NCI-H2196 treated with DMSO at 0.1 percent for 48 hours (cell line): ENCODE results near the gene TEX47.

ENCODE experiments used
- DNase-seq: peaks from one replicate; lab custom pipeline; 2025; ENCODE audit not compliant: unreplicated experiment; lab: John Stamatoyannopoulos, UW

Gene TEX47

GRCh38 chr7:88795553-88795952, at the start of gene TEX47:
Gene TEX47, minus strand, starts transcription at chr7:88795737. Its CDS starts 795 bp downstream, at chr7:88794942.
- no peak for DNase-seq

DNA sequence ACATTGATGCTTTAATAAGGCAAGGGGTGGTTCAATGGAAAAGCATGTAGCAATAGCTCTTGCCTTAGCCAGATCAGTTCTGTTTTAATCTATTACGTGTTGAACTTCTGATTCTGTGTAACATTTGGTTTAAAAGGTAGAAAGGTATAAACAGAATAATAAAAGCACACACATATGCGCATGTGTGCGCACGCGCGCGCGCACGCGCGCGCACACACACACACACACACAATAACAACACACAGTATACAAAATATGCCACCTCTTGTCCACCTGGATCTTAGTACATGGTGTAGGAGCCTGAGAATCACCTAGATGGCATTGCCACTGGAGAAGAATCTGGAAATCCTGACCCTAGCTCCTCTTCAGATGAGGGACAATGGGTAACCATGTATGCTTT, 49.6 kb upstream of the TEX47 start:
- no peak for DNase-seq

DNA sequence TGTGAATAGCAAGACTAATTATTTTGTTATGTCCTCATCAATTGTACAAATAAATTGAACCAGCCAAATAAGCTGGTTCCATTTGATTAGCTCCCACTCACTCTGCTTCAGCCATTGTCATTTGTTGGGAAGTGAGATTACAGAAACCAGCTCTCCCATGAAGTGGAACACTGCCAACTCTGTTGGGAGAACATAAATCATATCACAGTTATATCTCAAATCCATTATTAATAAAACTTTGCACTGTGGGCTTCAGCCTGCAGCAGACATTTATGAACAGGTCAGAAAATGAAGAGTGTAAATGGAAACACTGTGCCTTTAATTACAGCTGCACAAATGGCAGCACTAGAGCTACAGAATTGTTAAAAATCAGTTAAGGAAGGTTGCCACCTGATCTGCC, 46.7 kb upstream of the TEX47 start:
- DNase-seq, result no peak

GRCh38 chr7:88835147-88835728, 39.7 kb upstream of the TEX47 start:
- no peak for DNase-seq

- DNase-seq, result no peak
These were observed 30.7 kb upstream of the TEX47 start for GRCh38 chr7:88826222-88826621.

- no peak for DNase-seq
These were observed 23.0 kb upstream of the TEX47 start for GRCh38 chr7:88818552-88818951.

GRCh38 chr7:88806280-88807037, 10.9 kb upstream of the TEX47 start:
- no peak for DNase-seq

- no peak for DNase-seq
These were observed 5.5 kb upstream of the TEX47 start for GRCh38 chr7:88801046-88801445.

- no peak for DNase-seq
These were observed 3.2 kb downstream of the TEX47 start for GRCh38 chr7:88792361-88792760.

DNA sequence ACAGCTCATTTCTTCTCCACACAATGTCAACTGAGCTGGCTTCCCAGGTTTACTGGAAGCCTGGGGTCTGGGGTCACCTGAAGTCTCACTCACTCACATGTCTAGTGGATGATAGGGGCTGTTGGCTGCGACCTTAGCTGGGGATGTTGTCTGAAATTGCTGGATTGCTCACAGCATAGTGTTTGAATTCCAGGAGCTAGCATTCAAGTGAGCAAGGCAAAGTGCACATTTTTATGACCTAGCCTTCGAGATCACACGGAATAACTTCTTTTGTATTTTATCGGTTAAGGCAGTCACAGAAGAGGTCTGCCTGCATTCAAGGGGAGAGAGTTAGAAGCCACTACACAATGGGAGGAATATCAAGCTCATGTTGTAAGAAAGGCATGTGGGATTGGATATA, 3.6 kb downstream of the TEX47 start:
- DNase-seq, result no peak

DNA sequence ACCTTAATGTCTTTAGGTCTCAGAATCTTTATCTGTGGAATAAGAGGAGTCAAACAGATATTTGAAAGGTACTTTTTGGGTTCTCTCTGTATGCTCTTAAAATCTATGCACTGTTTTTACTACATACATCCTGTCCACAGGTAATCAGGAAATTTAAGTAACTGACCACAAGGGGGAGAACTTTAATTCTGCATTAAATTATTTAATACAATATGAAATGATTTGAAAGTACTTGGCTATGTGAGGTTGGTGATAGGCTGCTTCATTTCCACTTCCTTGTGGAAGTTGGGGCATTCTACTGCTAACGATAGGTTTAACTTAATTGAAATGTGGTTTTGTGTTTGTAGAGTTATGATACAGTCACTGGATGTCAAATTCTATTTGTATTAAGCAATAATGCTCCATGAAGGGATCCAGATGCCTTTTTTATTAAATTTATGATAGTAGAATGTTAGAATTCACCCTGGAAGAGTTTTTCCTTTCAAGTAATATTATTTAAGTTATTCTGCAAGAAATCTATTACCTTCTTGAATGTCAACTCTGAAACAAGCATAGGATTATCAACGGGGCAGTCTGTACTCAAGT, 6.0 kb downstream of the TEX47 start:
- DNase-seq, result no peak

- DNase-seq, result no peak
These were observed 7.8 kb downstream of the TEX47 start for GRCh38 chr7:88787777-88788176.

DNA sequence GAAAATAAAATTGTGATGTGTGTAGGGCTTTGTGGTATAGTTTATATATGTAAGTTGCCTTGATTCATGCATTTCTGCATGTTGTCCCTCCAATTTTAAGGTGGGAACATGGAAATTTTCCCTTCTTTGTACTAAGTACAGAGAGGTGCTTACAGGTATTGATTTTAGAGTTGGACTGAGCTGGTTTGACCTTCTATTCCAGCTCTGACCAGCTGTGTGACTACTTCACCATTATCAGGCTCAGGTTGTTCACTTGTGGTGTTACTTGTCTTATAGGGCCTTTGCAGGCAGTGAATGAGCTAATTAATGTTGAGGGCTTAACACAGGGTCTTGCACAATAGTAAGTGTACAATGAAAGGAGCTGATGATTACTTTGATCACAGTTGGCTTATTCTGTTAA, 19.7 kb downstream of the TEX47 start:
- no peak for DNase-seq

- no peak for DNase-seq
These were observed 22.8 kb downstream of the TEX47 start for GRCh38 chr7:88772776-88773175.

GRCh38 chr7:88771417-88771816, 24.1 kb downstream of the TEX47 start:
- no peak for DNase-seq

GRCh38 chr7:88761779-88762178, 33.8 kb downstream of the TEX47 start:
- no peak for DNase-seq

DNA sequence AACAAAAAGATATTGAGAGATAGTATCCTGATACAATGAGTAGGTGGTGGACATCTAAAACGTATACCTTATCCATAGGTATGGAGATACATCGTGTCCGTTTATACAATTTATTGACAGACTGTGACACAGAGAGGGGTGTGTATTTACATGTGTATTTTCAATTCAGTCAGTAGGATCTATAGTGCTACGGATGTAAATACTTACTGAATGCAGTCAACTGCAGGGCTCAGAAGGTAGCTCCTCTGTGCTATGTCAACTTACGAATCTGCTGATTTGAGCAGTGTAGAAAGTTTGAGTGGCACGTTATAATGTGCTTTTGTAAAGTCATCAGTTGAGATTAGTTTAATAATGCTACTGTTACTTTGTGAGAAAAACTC, 35.4 kb downstream of the TEX47 start:
- DNase-seq, result no peak

DNA sequence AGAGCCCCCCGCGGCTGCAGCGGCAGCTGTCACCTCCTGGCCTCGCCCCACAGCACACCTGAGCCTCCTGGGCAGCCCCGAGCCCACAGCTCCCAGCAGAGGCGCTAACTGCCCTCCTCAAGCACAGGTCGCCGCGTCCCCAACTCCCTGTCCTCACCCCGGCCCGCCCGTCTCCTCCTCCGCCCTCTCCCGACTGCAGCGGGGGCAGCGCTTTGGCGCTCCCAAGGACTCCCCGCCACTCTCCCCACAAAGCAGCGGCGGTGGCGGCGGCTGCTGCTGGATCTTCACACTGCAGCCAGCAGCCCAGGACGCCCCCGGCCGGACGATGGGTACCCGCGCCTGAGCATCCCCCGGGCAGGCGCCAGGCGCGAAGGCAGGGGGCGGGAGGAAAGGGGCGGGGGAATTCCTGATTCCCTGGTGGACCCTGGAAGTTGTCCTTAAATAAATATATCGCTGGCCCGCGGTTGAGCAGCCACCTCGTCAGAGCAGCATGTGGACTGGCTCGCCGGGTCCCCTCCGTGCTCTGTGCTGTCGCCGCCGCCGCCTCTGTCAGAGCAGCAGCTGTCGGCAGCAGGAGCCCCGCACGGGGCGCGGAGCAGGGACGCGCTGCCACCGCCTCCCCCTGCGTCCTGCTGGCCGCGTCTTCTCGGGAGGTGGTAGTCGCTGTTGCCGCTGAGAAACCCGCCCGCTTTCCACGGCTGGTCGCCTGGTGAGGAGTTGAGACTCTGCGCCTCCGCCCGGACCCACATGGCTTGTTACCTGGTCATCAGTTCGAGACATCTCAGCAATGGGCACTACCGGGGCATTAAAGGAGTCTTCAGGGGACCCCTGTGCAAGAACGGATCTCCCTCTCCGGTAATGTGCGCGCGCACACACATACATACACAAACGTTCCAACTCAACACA, 36.1 kb downstream of the TEX47 start, which contains the start of gene ZNF804B:
Gene ZNF804B (plus strand): TSS at position 471 of the 906 bp plus-strand sequence. CDS start 277 bp downstream, at position 748.
- no peak for DNase-seq

DNA sequence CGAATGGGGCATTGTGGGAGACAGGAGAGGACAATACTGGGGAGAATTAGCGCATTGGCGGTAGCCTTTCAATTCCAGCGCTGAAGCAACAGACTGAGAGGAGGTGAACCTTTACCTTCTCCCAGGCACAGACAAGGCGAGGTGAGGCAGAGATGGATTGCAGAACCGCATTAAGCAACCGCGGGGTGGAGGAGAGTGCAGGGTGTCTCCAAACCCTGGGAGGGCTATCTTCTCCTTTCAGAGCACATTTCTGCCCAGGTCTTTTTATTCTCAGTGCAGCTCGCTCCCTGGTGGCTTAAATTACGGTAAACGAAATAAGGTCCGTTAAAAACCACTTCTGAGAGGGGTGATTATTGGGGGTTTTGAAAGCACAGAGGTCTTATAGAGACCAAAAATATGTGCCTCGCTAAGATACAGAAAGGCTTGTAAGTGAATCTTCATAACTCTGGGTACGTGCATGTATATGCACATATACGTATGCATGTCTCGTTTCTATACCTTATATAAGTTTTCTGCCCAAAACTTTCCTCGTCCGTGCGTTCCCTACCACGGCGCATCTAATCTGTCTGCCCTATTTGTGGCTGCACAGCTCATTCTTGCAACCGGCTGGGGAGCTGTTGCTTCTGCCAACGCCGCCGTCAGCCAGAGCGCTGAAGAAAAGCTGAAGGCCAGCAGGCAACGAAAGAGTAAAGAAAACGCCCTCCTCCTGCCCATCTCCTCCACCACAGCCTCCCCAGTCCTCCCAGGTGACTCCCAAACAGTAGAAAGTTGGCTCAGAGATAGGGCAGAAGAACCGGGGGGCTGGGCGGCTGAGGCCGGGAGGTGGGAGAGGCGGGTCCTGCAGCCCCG, 36.9 kb downstream of the TEX47 start:
- DNase-seq, result no peak

GRCh38 chr7:88757371-88757770, 38.2 kb downstream of the TEX47 start:
- no peak for DNase-seq
